ENCODE data around the gene MCF2L.

MCF2L gene

DNA sequence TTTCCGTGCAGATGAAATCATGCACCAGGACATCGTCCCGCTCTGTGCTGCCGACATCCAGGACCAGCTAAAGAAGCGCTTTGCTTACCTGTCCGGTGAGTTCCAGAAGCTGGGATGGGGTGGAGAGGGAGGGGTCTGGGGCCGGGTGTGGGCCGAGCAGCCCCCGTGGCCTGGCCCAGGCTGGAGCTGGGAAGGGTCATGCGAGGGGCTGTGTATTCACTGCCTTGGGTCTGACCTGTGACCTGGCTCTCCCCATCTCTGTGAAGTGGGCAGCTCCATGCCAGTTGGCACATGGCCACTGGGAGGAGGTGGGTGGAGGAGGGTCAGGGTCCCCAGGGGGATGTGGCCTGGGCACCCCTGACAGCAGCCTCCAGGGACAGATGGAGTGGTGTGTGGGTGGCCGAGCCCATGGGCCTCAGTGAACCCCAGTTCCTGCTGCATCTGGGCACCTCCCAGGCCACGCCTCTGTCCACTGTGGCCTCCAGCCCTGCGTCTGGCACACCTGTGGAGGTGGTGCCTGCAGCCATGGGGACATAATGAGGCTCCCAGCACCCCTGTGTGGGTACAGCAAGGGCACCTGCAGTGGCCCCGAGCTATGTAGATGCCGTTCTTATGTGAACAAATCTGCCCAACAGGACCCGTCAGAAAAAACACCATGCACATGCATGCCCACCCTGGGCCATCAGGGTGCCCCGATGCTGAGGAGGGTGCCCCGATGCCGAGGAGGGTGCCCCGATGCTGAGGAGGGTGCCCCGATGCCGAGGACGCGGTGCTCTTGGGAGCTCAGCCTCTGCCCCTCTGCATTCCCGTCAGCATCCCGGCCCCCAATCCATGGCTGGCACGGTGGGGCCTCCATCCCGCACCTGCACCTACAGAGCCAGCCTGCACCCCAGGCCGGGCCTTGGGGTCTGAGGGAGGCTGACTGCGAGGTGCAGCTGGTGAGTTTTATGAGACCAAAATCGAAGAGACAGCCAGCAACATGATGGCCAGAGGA, 46.0 kb downstream of the MCF2L start:
- Histone ChIP-seq H3K36me3 (ENCODE audit: insufficient read depth, low read length) (0 out of 2 replicates have a peak, but pooled peaks cover 3% of the 10 kb centered on the region), H3K27me3 (ENCODE audit: insufficient read depth, low read length) (no peaks in the 10 kb centered on the region), H3K9ac (ENCODE audit: low read depth, low read length) (no peak overlapping the region), H3K4me1 (ENCODE audit: insufficient read depth, low read length) (no peaks in the 10 kb centered on the region), H3K27ac (ENCODE audit: low read depth, low read length) (no peak overlapping the region), H3K9me3 (ENCODE audit: insufficient read depth, low read depth, low read length) (no peaks in the 10 kb centered on the region), H3K4me3 (ENCODE audit: low read length) (no peak overlapping the region)
- WGBS: 94% methylated on average over 31 of the region's 31 CpGs

DNA sequence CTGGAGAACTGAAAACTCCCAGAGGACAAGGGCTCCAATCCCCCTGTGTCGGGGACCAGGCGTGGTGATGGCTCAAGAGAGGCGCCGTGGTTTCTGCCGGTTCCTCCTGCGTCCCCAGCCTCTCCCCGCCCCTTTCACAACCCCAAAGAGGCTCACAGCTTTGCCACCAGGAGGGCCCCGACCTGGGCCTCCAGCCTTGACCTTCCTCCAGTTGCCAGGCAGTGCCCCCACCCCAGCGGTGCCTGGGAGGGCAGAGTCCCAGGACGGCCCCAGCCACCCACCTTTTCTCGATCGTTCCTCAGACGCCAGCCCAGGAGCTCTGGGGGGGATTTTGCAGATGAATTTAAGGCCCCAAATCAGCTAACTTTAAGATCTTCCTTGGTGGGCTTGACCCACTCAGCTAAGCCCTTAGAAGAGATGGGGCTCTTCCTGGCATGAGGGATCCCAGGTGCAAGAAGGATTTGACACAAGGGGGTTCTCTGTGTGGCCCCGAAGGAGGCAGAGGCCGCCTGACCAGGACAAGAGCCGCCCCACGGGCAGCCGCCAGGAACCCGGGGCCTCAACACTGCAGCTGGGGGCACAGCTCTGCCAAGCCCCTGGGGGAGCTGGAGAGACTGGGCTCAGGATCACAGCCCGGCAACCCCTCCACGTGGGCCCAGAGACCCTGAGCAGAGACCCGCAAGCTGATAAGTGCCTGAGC, 47.0 kb downstream of the MCF2L start:
- no peak overlapping the region for H3K4me3 ChIP-seq (ENCODE audit: low read length)
- 93% methylated on average over 22 of the region's 22 CpGs for WGBS
- no peak overlapping the region for H3K9ac ChIP-seq (ENCODE audit: low read depth, low read length)
- no peaks in the 10 kb centered on the region for H3K4me1 ChIP-seq (ENCODE audit: insufficient read depth, low read length)
- peaks cover 3% of the 10 kb centered on the region; the same call in 1 of the 2 replicates for H3K36me3 ChIP-seq (ENCODE audit: insufficient read depth, low read length)
- H3K9me3 ChIP-seq (ENCODE audit: insufficient read depth, low read depth, low read length): no peaks in the 10 kb centered on the region
- no peaks in the 10 kb centered on the region for H3K27me3 ChIP-seq (ENCODE audit: insufficient read depth, low read length)
- H3K27ac ChIP-seq (ENCODE audit: low read depth, low read length): no peak overlapping the region

DNA sequence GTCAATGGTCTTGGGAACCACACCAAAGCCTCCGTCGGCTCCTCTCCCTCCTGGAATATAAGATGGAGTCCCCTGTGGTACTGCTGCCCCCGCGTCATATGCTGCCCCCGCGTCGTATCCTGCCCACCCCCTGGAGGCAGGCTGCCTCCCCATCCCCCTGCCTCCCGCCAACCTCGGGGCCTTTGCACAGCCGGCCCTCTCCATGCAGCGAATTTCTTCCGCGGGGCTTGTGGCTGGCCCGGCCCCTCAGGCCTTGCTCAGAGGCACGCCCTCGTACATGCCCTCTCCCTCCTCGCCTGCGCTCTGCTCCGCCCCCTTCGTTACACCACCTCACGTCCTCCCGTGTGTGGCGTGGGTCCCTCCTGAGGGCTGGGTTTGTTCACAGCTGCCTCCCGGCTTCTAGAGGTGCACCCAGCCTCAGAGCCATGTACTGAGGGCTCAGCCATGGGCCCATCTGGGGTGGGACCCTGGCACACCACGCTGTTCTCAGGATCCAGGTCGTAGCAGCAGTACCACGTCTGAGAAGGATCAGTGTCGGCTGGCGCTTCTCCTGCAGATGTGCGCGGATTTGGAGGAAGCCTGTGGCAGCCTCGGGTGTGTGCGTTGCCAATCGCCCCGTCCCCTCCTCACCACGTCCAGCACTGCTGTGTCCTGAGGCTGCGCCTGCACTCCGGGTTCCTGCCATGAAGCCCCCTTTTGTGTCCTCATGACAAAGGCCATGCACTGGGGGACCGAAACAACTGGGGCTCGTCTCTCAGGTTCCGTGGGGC, 47.7 kb downstream of the MCF2L start:
- WGBS: 94% methylated on average over 41 of the region's 41 CpGs
- Histone ChIP-seq H3K27ac (ENCODE audit: low read depth, low read length) (no peak overlapping the region), H3K27me3 (ENCODE audit: insufficient read depth, low read length) (no peaks in the 10 kb centered on the region), H3K36me3 (ENCODE audit: insufficient read depth, low read length) (peaks cover 3% of the 10 kb centered on the region; the same call in 1 of the 2 replicates), H3K9ac (ENCODE audit: low read depth, low read length) (no peak overlapping the region), H3K4me1 (ENCODE audit: insufficient read depth, low read length) (no peaks in the 10 kb centered on the region), H3K9me3 (ENCODE audit: insufficient read depth, low read depth, low read length) (no peaks in the 10 kb centered on the region), H3K4me3 (ENCODE audit: low read length) (no peak overlapping the region)

DNA sequence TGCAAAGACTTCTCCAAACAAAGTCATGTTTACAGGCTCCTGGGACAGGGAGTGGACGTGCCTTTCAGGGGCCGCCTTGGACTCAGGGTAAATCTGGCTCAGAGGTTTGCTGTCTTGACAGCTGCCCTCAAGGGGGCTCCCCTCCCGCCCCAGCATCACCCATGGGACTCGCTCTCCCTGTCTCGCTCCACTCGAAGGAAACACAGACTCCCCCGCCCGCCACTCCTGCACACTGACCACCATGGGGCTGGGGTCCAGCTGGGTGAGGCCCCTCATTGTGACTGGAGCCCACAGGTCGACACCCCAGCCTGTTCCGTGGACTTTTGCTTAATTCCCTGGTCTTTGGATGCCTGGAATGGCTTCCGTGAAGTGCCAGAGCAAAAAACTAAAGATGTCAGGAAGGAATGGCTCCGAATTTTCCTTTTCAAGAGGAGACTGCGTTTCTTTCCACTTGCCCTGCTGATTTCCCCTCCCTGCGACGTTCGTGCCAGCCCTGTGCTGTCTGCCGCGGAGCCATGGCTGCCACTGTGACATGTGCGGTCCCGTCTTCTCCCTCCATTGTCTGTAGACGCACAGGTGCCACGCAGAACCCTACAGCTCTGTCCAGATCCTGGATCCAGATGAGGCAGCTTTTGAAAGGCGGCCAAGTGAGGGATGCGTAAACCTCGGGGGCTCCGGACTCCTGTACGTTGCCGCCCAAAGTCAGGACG, 48.6 kb downstream of the MCF2L start:
- H3K9ac ChIP-seq (ENCODE audit: low read depth, low read length): no peak overlapping the region
- peaks cover 3% of the 10 kb centered on the region; the same call in 1 of the 2 replicates for H3K36me3 ChIP-seq (ENCODE audit: insufficient read depth, low read length)
- H3K27me3 ChIP-seq (ENCODE audit: insufficient read depth, low read length): no peaks in the 10 kb centered on the region
- no peak overlapping the region for H3K27ac ChIP-seq (ENCODE audit: low read depth, low read length)
- no peak overlapping the region for H3K4me3 ChIP-seq (ENCODE audit: low read length)
- H3K4me1 ChIP-seq (ENCODE audit: insufficient read depth, low read length): peaks cover 4% of the 10 kb centered on the region; the same call in 1 of the 2 replicates
- H3K9me3 ChIP-seq (ENCODE audit: insufficient read depth, low read depth, low read length): no peaks in the 10 kb centered on the region
- WGBS: 94% methylated on average over 29 of the region's 29 CpGs

DNA sequence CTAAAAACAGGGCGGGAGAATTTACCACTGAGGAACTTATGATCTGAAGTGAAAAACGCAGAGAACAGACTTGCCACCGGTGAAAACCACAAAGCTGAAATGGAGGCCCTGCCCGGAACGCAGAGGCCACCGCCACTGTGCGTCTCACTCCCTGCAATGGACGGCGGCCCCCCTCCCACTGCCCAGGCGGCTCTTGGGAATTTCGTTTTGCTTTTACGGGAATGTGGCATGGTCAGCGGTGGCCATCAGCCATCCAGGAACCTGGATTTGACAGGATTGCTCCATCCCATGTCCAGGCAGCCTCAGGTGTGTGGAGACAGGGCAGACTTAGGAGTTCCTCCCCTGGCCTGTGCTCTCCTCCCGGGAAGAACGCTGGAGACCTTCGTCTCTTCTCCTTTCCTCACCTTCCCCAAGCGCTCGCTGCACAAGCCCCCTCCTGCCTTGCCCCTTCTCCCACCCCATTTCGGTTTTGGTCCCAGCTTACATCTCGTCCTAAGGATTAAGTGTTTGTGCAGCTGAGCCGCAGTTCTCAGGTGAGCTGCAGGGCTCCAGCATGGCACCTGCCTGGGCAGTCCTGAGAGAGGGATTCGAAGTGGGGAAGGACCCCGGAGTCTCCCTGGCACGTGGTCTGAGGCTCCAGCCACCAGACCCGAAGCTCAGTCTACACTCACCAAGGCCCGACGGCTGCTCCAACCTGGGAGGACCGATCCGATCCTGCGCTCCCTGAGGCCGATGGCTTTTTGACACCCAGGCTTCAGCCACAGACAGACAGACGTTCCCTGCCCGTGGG, 49.9 kb downstream of the MCF2L start:
- H3K9me3 ChIP-seq (ENCODE audit: insufficient read depth, low read depth, low read length): no peaks in the 10 kb centered on the region
- H3K4me3 ChIP-seq (ENCODE audit: low read length): no peak overlapping the region
- H3K36me3 ChIP-seq (ENCODE audit: insufficient read depth, low read length): peaks cover 3% of the 10 kb centered on the region; the same call in 1 of the 2 replicates
- 94% methylated on average over 33 of the region's 33 CpGs for WGBS
- H3K9ac ChIP-seq (ENCODE audit: low read depth, low read length): no peak overlapping the region
- H3K27ac ChIP-seq (ENCODE audit: low read depth, low read length): no peak overlapping the region
- H3K27me3 ChIP-seq (ENCODE audit: insufficient read depth, low read length): no peaks in the 10 kb centered on the region
- peaks cover 16% of the 10 kb centered on the region for H3K4me1 ChIP-seq (ENCODE audit: insufficient read depth, low read length)

DNA sequence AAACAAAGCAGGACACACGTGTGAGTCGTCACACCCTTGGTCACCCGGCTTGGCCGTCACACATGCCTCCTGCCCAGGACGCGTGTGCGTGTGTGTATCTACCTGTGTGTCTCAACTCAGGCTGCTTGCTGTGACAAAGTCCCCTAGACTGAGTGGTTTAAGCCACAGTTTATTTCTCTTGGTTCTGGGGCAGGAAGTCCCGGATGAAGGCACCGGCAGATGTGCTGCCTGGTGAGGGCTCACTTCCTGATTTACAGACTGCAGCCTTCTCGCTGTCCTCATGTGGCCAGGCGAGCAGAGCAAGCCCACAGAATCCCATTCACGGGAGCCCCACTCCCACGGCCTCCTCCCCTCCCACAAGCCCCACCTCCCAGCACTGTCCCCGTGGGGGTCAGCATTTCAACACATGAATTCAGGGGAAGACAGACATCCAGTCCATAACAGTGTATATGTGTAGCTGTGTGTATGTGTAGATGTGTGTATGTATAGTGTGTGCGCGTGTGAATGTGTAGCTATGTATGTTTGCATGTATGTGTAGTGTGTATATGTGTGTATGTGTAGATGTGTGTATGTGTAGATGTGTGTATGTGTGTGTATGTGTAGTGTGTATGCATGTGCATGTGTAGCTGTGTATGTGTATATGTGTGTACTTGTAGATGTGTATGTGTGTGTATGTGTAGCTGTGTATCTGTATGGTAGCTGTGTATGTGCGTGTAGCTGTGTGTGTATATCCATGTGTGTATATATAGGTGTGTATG, 51.5 kb downstream of the MCF2L start:
- H3K27me3 ChIP-seq (ENCODE audit: insufficient read depth, low read length): no peaks in the 10 kb centered on the region
- WGBS: 96% methylated on average over 17 of the region's 17 CpGs
- H3K9me3 ChIP-seq (ENCODE audit: insufficient read depth, low read depth, low read length): no peaks in the 10 kb centered on the region
- H3K36me3 ChIP-seq (ENCODE audit: insufficient read depth, low read length): peaks cover 3% of the 10 kb centered on the region; the same call in 1 of the 2 replicates
- peaks cover 21% of the 10 kb centered on the region for H3K4me1 ChIP-seq (ENCODE audit: insufficient read depth, low read length)
- H3K9ac ChIP-seq (ENCODE audit: low read depth, low read length): no peak overlapping the region
- no peak overlapping the region for H3K4me3 ChIP-seq (ENCODE audit: low read length)
- H3K27ac ChIP-seq (ENCODE audit: low read depth, low read length): no peak overlapping the region

DNA sequence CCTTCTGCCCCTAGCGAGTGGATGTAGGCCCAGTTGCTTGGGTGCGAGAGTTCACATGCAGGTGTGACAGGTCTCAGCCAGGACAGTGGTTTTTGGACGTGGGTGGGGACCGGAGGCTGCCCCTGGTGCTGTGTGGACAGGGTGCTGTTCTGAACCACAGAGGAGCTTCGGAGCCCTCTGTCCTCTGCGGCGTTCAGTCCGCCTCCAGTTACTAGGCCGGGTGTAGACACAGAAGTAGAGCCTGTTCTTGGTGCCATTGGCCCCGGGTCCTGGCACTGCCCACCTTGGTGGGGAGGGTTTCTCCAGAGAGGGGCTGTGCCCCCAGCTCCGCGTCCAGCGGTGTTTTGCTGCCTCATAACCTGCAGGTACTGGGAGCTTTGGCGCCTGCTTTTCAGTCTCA, 52.4 kb downstream of the MCF2L start:
- no peak overlapping the region for H3K9ac ChIP-seq (ENCODE audit: low read depth, low read length)
- H3K27me3 ChIP-seq (ENCODE audit: insufficient read depth, low read length): no peaks in the 10 kb centered on the region
- no peak overlapping the region for H3K4me3 ChIP-seq (ENCODE audit: low read length)
- H3K4me1 ChIP-seq (ENCODE audit: insufficient read depth, low read length): peaks cover 21% of the 10 kb centered on the region
- WGBS: 97% methylated on average over 14 of the region's 14 CpGs
- no peak overlapping the region; the same call in 1 of the 2 replicates for H3K27ac ChIP-seq (ENCODE audit: low read depth, low read length)
- peaks cover 3% of the 10 kb centered on the region; the same call in 1 of the 2 replicates for H3K36me3 ChIP-seq (ENCODE audit: insufficient read depth, low read length)
- no peaks in the 10 kb centered on the region for H3K9me3 ChIP-seq (ENCODE audit: insufficient read depth, low read depth, low read length)

DNA sequence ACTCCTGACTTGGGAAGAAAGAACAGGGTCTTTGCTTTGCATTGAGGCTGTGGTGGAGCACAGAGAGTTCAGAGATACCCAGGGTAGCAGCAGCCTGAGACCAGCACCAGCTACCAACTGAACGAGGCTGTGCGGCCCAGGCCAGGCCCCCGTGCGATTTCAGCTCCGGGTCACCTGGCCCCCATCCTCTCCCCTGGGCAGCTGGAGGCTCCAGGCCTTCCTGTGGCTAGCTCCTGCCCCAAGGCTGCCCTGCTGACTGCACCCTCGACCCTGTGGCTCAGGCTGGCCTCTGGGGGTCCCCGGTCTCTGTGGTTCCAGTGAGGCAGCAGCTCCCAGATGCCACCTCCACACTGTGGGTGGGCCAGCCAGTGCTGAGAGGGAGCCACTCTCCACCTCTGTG, 52.8 kb downstream of the MCF2L start:
- no peak overlapping the region for H3K9ac ChIP-seq (ENCODE audit: low read depth, low read length)
- no peak overlapping the region for H3K4me3 ChIP-seq (ENCODE audit: low read length)
- peak overlapping the region; percentile 40; the same call in 1 of the 2 replicates for H3K27ac ChIP-seq (ENCODE audit: low read depth, low read length)
- 88% methylated on average over 7 of the region's 7 CpGs for WGBS
- H3K9me3 ChIP-seq (ENCODE audit: insufficient read depth, low read depth, low read length): no peaks in the 10 kb centered on the region
- no peaks in the 10 kb centered on the region for H3K27me3 ChIP-seq (ENCODE audit: insufficient read depth, low read length)
- H3K4me1 ChIP-seq (ENCODE audit: insufficient read depth, low read length): peaks cover 21% of the 10 kb centered on the region
- H3K36me3 ChIP-seq (ENCODE audit: insufficient read depth, low read length): peaks cover 3% of the 10 kb centered on the region; the same call in 1 of the 2 replicates

DNA sequence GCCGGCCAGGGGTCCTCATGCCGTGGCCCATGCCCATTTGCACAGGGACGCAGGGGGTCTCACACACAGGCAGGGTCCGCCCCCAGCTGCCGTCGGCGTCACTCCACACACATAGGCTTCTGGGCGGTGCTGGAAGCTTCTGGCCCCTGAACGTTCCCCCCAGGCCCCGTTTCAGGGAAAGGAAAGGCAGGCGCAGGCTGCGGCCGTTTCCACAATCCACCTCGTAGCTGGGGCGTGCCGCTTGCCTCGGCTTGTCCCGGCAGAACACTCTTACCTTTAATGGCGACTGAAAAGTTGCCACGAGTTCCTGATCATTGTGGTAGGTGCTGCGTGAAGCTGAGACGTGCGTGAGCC, 53.4 kb downstream of the MCF2L start:
- no peaks in the 10 kb centered on the region for H3K9me3 ChIP-seq (ENCODE audit: insufficient read depth, low read depth, low read length)
- H3K9ac ChIP-seq (ENCODE audit: low read depth, low read length): peak overlapping the region; percentile 67; the same call in 1 of the 2 replicates
- H3K4me1 ChIP-seq (ENCODE audit: insufficient read depth, low read length): peaks cover 21% of the 10 kb centered on the region
- peak overlapping the region; percentile 84 for H3K27ac ChIP-seq (ENCODE audit: low read depth, low read length)
- H3K27me3 ChIP-seq (ENCODE audit: insufficient read depth, low read length): no peaks in the 10 kb centered on the region
- peaks cover 3% of the 10 kb centered on the region; the same call in 1 of the 2 replicates for H3K36me3 ChIP-seq (ENCODE audit: insufficient read depth, low read length)
- WGBS: 43% methylated on average over 23 of the region's 23 CpGs
- peak overlapping the region; percentile 14; the same call in 1 of the 2 replicates for H3K4me3 ChIP-seq (ENCODE audit: low read length)
